GM06990 (cell line): Measurements from ENCODE around the gene ALDH16A1.

Experiments
- DNase-seq: peaks from one replicate; pipeline ENCODE4 v3.0.0-alpha.2; 2011; ENCODE audit not compliant: insufficient read length; ENCODE audit errors: extremely low read depth
- H3K27me3 ChIP-seq: replicated peaks from 2 replicates; pipeline ENCODE4 v1.6.0; 2011; ENCODE audit warnings: low read length; ENCODE audit not compliant: control insufficient read depth, insufficient read depth
- H3K36me3 ChIP-seq: 2 replicates; pipeline ENCODE4 v1.5.1; 2011; ENCODE audit warnings: low read length; ENCODE audit not compliant: control insufficient read depth, insufficient read depth
- H3K4me3 ChIP-seq: replicated peaks from 2 replicates; pipeline ENCODE4 v1.5.1; 2011; ENCODE audit warnings: low read depth, mild to moderate bottlenecking, control low read depth, low read length
- CTCF ChIP-seq: IDR thresholded peaks from 2 replicates; pipeline ENCODE4 v1.5.1; 2011; ENCODE audit warnings: low read length, control low read depth, mild to moderate bottlenecking, inconsistent platforms; ENCODE audit not compliant: insufficient read depth, poor library complexity, severe bottlenecking

Gene ALDH16A1

DNA sequence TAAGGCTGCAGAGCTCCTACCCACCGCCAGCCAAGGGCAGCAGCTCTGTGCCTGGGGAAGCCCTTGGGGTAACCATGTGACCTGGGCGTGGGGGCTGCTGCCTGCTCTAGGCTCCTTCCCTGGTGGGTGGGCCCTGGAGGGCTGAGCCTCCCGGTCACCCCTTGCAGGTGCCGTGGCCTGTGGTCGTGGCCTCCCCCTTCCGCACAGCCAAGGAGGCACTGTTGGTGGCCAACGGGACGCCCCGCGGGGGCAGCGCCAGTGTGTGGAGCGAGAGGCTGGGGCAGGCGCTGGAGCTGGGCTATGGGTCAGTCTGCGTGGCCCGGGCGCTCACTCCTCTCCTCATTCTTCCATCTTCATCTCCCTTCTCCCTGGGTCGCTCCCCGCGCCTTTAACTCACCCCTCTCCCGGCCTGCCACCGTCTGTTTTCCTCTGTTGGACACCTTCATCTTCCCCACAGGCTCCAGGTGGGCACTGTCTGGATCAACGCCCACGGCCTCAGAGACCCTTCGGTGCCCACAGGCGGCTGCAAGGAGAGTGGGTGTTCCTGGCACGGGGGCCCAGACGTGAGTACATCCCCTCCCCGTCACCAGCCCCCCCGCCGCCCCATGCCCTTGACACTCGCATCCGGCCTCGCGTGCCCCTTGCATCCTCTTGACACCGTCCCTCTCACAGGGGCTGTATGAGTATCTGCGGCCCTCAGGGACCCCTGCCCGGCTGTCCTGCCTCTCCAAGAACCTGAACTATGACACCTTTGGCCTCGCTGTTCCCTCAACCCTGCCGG is 11.1 kb downstream of the ALDH16A1 start:
- Histone ChIP-seq H3K4me3 (no peak overlapping the region), H3K27me3 (no peaks in the 10 kb centered on the region), H3K36me3 (peaks cover 16% of the 10 kb centered on the region)
- TF ChIP-seq CTCF: no peak
- DNase-seq: no peak

DNA sequence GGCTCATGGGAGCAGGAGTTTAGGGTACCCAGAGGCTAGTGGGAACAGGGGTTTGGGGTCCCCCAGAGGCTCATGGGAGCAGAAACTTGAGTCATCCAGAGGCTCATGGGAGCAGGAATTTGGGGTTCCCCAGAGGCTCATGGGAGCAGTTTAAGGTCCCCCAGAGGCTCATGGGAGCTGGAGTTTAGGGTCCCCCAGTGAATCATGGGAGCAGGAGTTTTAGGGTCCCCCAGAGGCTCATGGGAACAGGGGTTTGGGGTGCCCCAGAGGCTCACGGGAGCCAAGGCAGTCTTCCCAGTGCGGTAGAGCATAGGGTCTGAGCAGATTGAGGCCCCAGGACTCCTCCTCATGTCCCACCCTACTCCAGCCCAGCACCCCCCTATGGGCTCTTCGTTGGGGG is 12.3 kb downstream of the ALDH16A1 start:
- no peak for DNase-seq
- Histone ChIP-seq H3K4me3 (no peak overlapping the region), H3K36me3 (peaks cover 12% of the 10 kb centered on the region), H3K27me3 (no peaks in the 10 kb centered on the region)
- TF ChIP-seq CTCF: no peak

DNA sequence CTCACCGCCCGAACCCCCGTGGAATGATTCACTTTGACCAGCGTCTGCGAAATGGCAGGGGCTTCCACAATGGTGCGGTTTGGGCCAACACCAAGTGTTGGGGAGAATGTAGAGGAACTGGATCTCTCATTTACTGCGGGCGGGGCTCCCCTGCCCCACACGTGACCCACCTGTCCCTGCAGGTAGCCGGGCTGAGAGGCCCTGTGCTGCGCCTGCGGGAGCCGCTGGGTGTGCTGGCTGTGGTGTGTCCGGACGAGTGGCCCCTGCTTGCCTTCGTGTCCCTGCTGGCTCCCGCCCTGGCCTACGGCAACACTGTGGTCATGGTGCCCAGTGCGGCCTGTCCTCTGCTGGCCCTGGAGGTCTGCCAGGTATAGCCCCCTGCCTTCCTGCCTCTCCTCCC is 15.2 kb downstream of the ALDH16A1 start:
- H3K27me3 ChIP-seq: no peaks in the 10 kb centered on the region
- no peak overlapping the region for H3K4me3 ChIP-seq
- no peak for DNase-seq
- peaks cover 10% of the 10 kb centered on the region for H3K36me3 ChIP-seq
- no peak for TF ChIP-seq CTCF

GRCh38 chr19:49468746-49469447 is 15.9 kb downstream of the ALDH16A1 start:
- no peak overlapping the region for H3K4me3 ChIP-seq
- H3K36me3 ChIP-seq: peaks cover 10% of the 10 kb centered on the region
- no peaks in the 10 kb centered on the region for H3K27me3 ChIP-seq
- peak; percentile 83 for DNase-seq
- TF ChIP-seq CTCF: no peak

- Histone ChIP-seq H3K4me3 (no peak overlapping the region), H3K27me3 (no peaks in the 10 kb centered on the region), H3K36me3 (peaks cover 6% of the 10 kb centered on the region)
- DNase-seq: peak; percentile 91
- TF ChIP-seq CTCF: peak; percentile 86
These were observed 17.0 kb downstream of the ALDH16A1 start for GRCh38 chr19:49469828-49470614.
